MM.1S (cell line): ENCODE results near the gene UNC13B.

ENCODE experiments used
- EZH2 ChIP-seq: fragments of 300-600 bp; sonication (generic); optimal IDR thresholded peaks from 2 replicates; pipeline ENCODE3; 2017; ENCODE audit warnings: low read depth, mild to moderate bottlenecking, antibody characterized with exemption, low read length, mixed read lengths
- TF ChIP-seq, protein P1 (sequence below): fragments of 300-600 bp; sonication (generic); IDR thresholded peaks from 2 replicates; pipeline ENCODE4 v1.5.1; 2016; ENCODE audit warnings: antibody characterized with exemption, low read length, mixed read lengths

DNA sequence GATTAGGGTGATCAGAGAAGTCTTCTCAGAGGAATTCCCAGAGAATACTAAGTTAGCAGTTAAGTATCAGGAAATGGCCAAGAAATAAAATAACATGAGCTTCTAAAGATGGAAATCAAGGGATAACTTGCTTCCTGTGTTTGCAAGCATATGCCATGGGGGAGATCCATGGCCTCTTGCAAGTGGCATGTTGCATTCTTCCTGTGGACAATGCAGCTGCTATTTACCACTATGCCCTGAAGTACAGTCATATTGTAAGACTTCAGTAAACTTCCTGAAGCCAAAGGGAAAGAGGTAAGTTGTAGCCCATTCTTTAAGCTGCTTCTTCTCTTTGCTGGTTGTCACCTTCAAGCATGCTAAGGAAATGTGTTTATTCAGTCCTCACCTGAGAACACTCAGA, 173.4 kb downstream of the UNC13B start:
- no peak for TF ChIP-seq EZH2
- TF ChIP-seq, protein P1, sequence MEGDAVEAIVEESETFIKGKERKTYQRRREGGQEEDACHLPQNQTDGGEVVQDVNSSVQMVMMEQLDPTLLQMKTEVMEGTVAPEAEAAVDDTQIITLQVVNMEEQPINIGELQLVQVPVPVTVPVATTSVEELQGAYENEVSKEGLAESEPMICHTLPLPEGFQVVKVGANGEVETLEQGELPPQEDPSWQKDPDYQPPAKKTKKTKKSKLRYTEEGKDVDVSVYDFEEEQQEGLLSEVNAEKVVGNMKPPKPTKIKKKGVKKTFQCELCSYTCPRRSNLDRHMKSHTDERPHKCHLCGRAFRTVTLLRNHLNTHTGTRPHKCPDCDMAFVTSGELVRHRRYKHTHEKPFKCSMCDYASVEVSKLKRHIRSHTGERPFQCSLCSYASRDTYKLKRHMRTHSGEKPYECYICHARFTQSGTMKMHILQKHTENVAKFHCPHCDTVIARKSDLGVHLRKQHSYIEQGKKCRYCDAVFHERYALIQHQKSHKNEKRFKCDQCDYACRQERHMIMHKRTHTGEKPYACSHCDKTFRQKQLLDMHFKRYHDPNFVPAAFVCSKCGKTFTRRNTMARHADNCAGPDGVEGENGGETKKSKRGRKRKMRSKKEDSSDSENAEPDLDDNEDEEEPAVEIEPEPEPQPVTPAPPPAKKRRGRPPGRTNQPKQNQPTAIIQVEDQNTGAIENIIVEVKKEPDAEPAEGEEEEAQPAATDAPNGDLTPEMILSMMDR: no peak
